ENCODE results near the gene WIPF3. TPM values are rescaled to one million over a fixed set of nuclear protein-coding genes. Genes with fewer than 3 reads are reported as not detected.

WIPF3 gene
- total RNA-seq, 1 experiment from 2014 or later, result not detected

- CTCF ChIA-PET, result interaction anchor here (0.6 kb wide), 2 partner anchors 578 to 664 kb away, joined by 3 read pairs; no protein-coding TSS in a partner anchor
- H3K4me1 Mint-ChIP-seq (ENCODE audit: insufficient read depth, unreplicated experiment), result no peaks in the 10 kb centered on the region
- BruUV-seq (replicated peaks), result no TSS peak
Measured at GRCh38 chr7:29839302-29839701, 33.0 kb downstream of the WIPF3 start.

GRCh38 chr7:29839921-29840320 lies 33.6 kb downstream of the WIPF3 start:
- Mint-ChIP-seq H3K9me3 (ENCODE audit: unreplicated experiment) (no peaks in the 10 kb centered on the region), H3K36me3 (ENCODE audit: insufficient read depth, unreplicated experiment) (no peaks in the 10 kb centered on the region), H3K4me1 (ENCODE audit: insufficient read depth, unreplicated experiment) (no peaks in the 10 kb centered on the region), H3K4me3 (ENCODE audit: unreplicated experiment) (no peak overlapping the region), H3K27me3 (ENCODE audit: insufficient read depth, unreplicated experiment) (peaks cover 69% of the 10 kb centered on the region), H3K27ac (ENCODE audit: low read depth, unreplicated experiment) (no peak overlapping the region)
- no peak for DNase-seq (ENCODE audit: unreplicated experiment)
- ChIA-PET POLR2A (interaction anchor here (0.5 kb wide), 1 partner anchor 62 kb away, joined by 4 read pairs; no protein-coding TSS in a partner anchor), CTCF (no interaction called here)
- no TSS peak for BruUV-seq (replicated peaks)
- intact Hi-C loops (cut with micrococcal nuclease), result no loop called here
- no peak for TF ChIP-seq CTCF (IDR thresholded peaks at IDR 0.05; ENCODE audit: unreplicated experiment)

More at GRCh38 chr7:29839302-29839701, 33.0 kb downstream of the WIPF3 start:
- Mint-ChIP-seq H3K36me3 (ENCODE audit: insufficient read depth, unreplicated experiment) (no peaks in the 10 kb centered on the region), H3K9me3 (ENCODE audit: unreplicated experiment) (no peaks in the 10 kb centered on the region), H3K27me3 (ENCODE audit: insufficient read depth, unreplicated experiment) (peaks cover 69% of the 10 kb centered on the region), H3K27ac (ENCODE audit: low read depth, unreplicated experiment) (no peak overlapping the region), H3K4me3 (ENCODE audit: unreplicated experiment) (no peak overlapping the region)
- TF ChIP-seq CTCF (IDR thresholded peaks at IDR 0.05; ENCODE audit: unreplicated experiment), result no peak
- intact Hi-C loops (cut with micrococcal nuclease), result no loop called here
- POLR2A ChIA-PET, result interaction anchor here (0.5 kb wide), 1 partner anchor 62 kb away, joined by 4 read pairs; no protein-coding TSS in a partner anchor
- DNase-seq (ENCODE audit: unreplicated experiment), result peak; percentile 34

- ChIA-PET CTCF (interaction anchor here (0.5 kb wide), 1 partner anchor 26 kb away, joined by 3 read pairs; no protein-coding TSS in a partner anchor), POLR2A (no interaction called here)
- Mint-ChIP-seq H3K4me1 (ENCODE audit: insufficient read depth, unreplicated experiment) (no peaks in the 10 kb centered on the region), H3K9me3 (ENCODE audit: unreplicated experiment) (no peaks in the 10 kb centered on the region), H3K27me3 (ENCODE audit: insufficient read depth, unreplicated experiment) (peaks cover 69% of the 10 kb centered on the region), H3K4me3 (ENCODE audit: unreplicated experiment) (no peak overlapping the region), H3K27ac (ENCODE audit: low read depth, unreplicated experiment) (no peak overlapping the region), H3K36me3 (ENCODE audit: insufficient read depth, unreplicated experiment) (no peaks in the 10 kb centered on the region)
- TF ChIP-seq CTCF (IDR thresholded peaks at IDR 0.05; ENCODE audit: unreplicated experiment), result no peak
- no peak for DNase-seq (ENCODE audit: unreplicated experiment)
- intact Hi-C loops (cut with micrococcal nuclease), result no loop called here
- BruUV-seq (replicated peaks), result no TSS peak
Measured at GRCh38 chr7:29840701-29841100, 34.4 kb downstream of the WIPF3 start.

GRCh38 chr7:29841926-29842701 lies 35.8 kb downstream of the WIPF3 start:
- peaks cover 73% of the 10 kb centered on the region for H3K27me3 Mint-ChIP-seq (ENCODE audit: insufficient read depth, unreplicated experiment)
- no peak for TF ChIP-seq CTCF (IDR thresholded peaks at IDR 0.05; ENCODE audit: unreplicated experiment)
- no peaks in the 10 kb centered on the region for H3K4me1 Mint-ChIP-seq (ENCODE audit: insufficient read depth, unreplicated experiment)
- no peaks in the 10 kb centered on the region for H3K36me3 Mint-ChIP-seq (ENCODE audit: insufficient read depth, unreplicated experiment)
- BruUV-seq (replicated peaks), result no TSS peak
- H3K27ac Mint-ChIP-seq (ENCODE audit: low read depth, unreplicated experiment), result no peak overlapping the region
- H3K4me3 Mint-ChIP-seq (ENCODE audit: unreplicated experiment), result no peak overlapping the region
- ChIA-PET CTCF (no interaction called here), POLR2A (no interaction called here)
- intact Hi-C loops (cut with micrococcal nuclease), result no loop called here
- no peaks in the 10 kb centered on the region for H3K9me3 Mint-ChIP-seq (ENCODE audit: unreplicated experiment)
- no peak for DNase-seq (ENCODE audit: unreplicated experiment)

All from MCF 10A (cell line).